ENCODE measurements around the gene CHM. TPM values are rescaled to one million over a fixed set of nuclear protein-coding genes. Genes with fewer than 3 reads are reported as not detected.
"Not testable (repeated sequence)": the region's sequence is repeated elsewhere in the genome, so short reads cannot be mapped to it uniquely, and the experiment has no call there.

Gene CHM, protein sequence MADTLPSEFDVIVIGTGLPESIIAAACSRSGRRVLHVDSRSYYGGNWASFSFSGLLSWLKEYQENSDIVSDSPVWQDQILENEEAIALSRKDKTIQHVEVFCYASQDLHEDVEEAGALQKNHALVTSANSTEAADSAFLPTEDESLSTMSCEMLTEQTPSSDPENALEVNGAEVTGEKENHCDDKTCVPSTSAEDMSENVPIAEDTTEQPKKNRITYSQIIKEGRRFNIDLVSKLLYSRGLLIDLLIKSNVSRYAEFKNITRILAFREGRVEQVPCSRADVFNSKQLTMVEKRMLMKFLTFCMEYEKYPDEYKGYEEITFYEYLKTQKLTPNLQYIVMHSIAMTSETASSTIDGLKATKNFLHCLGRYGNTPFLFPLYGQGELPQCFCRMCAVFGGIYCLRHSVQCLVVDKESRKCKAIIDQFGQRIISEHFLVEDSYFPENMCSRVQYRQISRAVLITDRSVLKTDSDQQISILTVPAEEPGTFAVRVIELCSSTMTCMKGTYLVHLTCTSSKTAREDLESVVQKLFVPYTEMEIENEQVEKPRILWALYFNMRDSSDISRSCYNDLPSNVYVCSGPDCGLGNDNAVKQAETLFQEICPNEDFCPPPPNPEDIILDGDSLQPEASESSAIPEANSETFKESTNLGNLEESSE
- 37.1 and 39.3 TPM in 2 replicates for total RNA-seq (2014; rRNA removed; shearing (Covaris generic))
- polyA plus RNA-seq (2014; cell fraction: nucleus; rRNA removed): 13.6 and 19.2 TPM in 2 replicates

DNA sequence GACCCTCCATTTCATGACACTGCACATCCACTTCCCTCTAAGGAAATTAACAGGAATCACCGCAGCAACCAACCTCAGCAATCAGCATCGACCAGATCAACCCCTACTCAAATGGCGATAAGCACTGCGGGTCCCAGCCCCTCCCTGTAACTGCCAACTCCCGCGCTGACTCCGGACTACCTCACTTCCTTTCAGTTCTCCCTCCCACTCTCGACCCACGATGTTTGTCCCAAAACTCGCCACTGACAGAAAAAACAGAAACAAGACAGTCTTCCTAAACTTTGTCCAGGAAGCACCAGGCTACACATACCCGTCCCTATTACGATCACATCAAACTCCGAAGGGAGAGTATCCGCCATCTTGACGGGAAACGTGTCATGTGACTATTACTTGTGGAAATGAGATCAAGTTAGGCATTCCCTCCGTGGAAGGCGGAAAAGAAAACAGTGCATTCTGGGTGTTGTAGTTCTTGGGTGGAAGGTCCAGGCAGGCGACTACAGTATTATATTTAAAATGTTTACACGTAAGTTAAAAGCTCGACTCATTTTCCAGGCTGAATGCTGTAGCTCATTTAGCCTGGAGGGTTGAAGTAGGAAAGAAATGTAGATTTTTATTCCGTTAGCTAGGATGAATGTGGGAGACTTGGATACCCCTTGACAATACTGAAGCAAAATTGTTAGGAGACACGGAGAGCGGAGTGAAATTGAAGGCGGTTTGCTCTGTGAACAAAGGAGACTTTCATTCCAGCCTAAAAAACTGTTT, at the start of gene CHM:
Gene CHM (minus strand): TSS at position 385 of the 762 bp plus-strand sequence. CDS start 26 bp downstream, at position 359.
- peak; percentile 79 for DNase-seq (ENCODE audit: extremely low read depth, low read depth)

DNA sequence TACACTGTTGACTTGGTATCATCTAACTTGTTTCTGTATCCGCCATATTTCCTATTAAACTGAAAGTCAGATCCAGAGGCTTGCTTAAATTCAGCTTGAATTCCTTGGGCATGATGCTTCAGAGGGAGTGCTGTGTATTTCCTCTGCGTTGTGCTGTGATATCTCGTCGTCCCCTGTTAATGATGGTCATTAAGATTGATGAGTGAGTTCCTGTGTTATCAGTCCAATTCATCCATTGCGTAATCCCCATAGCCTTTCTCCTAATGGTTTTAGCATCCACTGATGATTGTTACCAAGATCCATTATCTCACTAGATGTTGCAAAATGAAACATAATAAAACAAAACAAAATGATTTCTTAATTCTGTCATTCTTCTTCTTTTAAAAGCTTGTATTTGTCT, 31.3 kb upstream of the CHM start:
- DNase-seq (ENCODE audit: extremely low read depth, low read depth): no peak

DNA sequence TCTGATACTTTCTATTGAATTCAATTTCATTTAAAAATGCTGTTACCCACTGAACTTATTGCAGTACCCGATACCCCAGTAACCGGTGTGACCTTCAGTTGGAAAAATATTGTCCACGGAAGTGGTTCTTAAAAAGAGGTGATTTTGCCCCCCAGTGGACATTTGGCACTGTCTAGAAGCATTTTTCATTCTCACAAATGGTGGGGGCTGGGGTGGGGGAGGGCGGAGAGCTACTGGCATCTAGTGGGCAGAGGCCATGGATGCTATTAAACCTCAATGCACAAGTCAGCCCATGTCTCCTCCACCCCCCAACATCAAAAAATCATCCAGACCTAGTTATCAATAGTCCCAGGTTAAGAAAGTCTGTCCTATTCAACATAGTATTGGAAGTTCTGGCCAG, 19.6 kb upstream of the CHM start:
- no peak for DNase-seq (ENCODE audit: extremely low read depth, low read depth)

DNA sequence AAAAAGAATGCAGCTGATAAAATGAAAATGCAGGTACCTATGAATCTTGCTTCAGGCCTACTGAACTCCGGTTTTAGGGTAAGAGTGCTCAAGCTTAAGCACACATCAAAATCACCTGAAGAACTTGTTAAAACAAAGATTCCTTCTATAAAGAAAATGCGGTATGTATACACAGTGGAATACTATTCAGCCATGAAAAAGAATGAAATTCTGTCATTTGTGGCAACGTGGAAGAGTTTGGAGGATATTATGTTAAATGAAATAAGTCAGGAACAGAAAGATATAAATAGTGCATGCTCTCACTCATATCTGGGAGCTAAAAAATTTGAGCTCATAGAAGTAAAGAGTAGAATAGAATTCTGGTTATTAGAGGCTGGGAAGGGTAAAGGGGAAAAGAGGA, 14.0 kb upstream of the CHM start:
- no peak for DNase-seq (ENCODE audit: extremely low read depth, low read depth)

DNA sequence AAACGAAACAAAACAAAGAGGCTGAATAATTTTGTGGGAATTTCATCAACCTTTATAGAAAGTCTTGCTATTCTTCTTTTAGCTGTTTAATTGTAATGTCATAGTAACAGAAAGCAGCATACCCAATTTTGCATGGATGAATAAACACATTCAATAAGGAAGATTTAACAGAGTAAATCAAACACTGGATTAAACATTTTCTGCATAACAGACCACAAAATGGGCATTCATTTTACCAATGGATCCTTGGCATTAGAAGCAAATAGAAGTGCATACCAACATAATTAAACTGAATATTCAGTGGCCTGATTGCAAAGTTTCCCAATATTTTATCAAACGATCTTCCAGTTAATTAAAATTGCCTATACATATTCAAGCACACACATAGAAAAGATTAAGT, 4.4 kb upstream of the CHM start:
- DNase-seq (ENCODE audit: extremely low read depth, low read depth): no peak

DNA sequence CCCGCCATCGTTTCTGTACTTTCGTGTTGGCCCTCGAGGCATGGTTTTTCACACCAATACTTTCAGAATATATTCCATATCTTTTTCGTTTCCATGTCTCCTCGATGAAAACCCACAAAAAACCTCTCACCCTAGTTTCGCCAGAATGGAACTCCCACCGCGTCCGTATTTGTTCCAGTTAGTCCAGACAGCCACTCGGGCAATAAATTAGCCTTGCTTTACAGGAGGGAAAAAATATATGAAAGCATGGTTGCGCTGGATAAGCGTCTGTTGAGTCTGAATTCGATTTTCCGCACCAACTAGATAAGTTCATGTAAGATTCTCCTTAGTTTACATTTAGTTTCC, 550 bp upstream of the CHM start:
- no peak for DNase-seq (ENCODE audit: extremely low read depth, low read depth)

DNA sequence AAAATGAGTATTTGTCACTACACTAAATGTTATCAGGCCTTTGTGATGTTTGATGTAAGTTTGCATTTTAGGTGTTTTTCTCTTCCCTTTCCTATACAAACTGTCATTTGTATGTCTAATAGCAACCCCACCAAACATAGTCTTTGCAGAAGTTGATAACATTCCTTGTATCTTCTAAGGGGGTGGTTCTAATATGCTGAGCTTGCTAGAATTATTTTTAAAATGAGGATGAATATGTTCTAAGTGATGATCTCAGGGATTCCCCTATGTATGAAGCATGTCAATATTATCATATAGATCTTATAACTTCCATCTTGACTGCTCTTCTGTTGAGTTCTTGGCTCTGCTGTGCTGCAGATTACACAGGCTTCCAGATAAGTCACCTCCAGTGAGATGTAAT, 3.1 kb downstream of the CHM start:
- DNase-seq (ENCODE audit: extremely low read depth, low read depth): no peak

DNA sequence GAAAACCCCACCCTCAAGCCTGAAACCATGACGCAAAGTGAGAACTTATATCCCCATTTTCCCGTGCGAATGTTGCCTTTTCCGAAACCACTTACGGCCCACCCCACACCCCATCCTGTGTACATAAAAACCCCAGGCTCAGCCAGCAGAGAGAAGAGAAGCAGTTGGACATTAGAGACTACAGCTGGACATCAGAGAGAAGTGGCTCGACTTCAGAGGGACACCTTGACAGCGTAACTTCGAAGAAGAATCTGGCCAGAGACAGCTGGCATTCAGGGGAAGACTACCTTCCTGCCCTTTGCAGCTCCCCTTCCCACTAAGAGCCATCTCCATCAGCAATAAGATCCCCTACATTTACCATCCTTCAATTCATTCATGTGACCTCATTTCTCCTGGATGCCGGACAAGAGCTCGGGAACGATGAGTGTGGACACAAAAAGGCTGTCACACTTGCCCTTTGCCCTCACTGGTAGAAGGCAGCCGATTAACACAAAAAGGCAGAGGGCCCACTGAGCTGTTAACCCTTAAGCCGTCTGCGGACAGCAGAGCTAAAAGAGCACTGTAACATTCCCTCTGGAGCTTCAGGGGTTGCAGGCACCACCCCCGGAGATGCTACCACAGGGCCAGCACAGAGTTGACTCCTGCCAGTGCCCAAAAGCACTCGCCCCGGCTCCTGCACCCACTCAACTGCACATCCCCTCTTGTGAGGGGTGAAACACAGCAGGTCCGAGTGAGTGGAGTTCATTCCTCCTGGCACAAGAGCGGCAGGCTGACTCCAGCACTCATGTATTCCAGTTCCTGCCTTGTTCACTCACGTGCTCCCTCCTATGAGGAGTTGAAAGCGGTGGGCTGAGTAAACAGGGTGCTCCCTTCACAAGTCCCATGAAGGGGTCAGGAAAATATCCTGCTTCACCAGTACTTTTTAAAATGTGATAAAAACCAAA, 7.5 kb downstream of the CHM start:
- DNase-seq (ENCODE audit: extremely low read depth, low read depth): no peak

DNA sequence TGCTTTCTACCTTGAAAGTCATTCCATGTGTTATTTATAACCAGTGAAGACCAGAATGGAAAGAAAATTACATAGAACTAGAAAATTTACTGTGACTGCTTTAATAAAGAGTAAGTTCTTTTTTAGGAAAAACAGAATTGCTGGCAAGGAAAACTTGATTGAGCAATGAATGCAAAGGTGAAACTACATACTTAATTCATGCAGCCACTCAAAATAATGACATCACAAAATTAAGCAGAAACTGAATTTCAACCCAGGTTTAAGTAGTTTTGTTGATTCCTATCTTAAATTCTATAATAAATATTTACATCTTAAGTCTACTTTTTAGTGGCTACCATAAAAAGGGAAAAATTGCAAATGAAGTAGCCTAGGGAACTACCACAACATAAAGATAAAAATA, 14.0 kb downstream of the CHM start:
- no peak for DNase-seq (ENCODE audit: extremely low read depth, low read depth)

DNA sequence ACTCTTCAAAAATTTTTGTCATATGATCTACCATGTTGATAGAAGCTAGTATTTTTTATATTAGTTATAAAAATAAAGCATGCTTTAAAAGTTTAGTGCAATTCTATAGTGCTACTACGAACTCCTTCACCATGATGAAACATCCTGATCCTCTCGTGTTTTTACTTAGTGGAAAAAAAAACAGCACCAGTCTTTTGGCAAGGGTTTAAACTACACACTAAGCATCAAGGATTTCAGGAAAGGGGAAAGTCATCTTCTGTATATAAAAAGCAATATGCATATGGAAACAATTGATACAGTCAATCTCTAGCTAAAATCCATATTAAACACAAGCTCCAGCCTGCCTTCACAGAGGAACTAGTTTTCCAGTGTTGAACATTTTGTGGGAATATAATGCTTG, 18.7 kb downstream of the CHM start:
- DNase-seq (ENCODE audit: extremely low read depth, low read depth): no peak

DNA sequence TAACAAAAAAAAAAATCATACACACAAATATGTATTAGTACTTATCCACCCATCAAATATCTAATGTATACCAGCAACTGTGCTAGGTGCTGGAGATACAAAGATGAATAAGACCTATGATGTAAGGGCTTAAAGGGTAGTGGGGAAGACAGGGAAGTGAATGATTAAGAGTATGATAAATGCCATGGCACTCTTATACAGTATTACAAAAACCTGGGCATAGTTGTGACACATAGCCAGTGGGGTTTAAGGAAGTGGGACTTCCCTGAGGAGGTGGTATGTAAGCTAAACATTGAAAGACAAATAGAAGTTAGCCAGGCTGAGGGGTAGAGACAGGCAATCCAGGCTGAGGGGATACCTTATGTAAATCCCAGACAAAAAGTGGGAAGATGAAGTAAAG, 23.5 kb downstream of the CHM start:
- no peak for DNase-seq (ENCODE audit: extremely low read depth, low read depth)

DNA sequence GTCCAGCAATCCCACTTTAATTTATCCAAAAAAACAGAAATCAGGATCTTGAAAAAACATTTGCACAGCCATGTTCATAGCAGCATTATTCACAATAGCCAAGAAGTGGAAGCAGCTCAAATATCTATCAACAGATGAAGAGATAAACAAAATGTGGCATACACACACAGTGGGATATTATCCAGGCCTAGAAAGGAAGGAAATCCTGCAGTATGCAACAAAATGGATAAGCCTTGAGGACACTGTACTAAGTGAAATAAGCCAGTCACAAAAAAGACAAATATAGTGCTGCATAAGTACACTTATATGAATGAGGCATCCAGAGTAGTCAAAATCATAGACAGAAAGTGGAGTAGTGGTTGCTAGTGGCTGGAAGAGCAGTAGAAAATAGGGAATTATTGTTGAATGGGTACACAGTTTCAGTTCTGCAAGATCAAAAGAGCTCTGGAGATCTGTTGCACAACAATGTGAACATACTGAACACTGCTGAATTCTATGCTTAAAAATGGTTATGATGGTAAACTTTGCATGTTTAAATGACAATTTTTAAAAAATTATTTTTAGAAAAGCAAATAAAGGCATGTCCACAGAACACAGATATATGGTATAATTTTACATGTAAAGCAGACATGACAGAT, 25.6 kb downstream of the CHM start:
- no peak for DNase-seq (ENCODE audit: extremely low read depth, low read depth)

DNA sequence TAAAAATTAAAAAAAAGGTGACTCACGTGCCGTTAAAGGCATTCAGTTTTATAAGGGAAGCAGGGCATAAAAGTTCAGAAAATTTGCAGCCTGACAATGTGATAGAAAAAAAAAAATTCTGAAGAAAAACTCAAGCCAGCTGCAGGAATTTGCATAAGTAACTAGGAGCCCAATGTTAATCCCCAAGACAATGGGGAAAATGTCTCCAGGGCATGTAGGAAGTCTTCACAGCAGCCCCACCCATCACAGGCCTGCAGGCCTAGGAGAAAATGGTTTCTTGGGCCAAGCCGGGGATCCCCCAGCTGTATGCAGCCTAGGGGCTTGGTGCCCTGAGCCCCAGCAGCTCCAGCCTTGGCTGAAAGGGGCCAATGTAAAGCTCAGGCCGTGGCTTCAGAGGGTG, 31.2 kb downstream of the CHM start:
- no peak for DNase-seq (ENCODE audit: extremely low read depth, low read depth)

DNA sequence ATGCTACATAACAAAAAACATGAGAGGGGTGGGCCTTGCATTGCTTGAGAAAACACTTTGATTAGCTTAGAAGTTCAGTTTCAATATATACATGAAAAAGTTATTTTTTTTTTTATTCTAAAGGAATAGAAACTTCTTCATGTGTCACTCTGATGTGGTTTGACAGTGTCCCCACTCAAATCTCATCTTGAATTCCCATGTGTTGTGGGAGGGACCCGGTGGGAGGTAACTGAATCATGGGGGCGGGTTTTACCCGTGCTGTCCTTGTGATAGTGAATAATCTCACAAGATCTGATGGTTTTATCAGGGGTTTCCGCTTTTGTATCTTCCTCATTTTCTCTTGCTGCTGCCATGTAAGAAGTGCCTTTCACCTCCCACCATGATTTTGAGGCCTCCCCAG, 32.4 kb downstream of the CHM start:
- not testable (repeated sequence) for DNase-seq (ENCODE audit: extremely low read depth, low read depth)

DNA sequence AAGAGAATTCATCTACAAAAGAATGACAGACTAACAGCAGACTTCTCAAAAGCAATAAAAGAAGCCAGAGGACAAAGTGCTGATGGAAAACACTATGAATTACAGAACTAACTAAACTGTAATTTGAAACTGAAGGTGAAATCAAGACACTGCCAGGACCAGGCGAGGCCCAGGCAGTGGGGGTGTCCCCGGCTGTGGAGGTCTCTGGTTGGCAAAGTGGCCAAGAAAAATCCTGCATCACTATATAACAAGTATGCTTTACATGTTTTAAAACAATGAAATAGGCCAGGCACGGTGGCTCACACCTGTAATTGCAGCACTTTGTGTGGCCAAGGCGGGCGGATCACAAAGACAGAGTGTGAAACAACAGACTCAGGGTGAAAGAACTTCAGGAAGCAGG, 32.9 kb downstream of the CHM start:
- no peak for DNase-seq (ENCODE audit: extremely low read depth, low read depth)

DNA sequence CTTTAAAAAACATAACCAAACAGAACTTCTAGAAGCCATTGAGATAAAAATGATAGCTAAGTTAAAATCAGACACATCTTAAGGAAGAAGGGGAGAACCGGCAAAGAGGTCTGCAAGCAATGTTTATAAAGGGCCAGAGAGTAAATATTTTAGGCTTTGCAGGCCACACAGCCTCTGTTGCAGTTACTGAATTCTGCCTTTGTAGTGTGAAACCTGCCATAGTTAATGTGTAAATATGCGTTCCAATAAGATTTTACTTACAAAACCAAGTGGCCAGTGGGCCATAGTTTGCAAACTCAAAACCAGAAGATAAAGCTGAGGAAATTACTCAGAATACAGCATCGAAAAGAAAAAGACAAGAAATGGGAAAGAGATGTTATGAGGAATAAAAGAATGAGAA, 33.6 kb downstream of the CHM start:
- no peak for DNase-seq (ENCODE audit: extremely low read depth, low read depth)

DNA sequence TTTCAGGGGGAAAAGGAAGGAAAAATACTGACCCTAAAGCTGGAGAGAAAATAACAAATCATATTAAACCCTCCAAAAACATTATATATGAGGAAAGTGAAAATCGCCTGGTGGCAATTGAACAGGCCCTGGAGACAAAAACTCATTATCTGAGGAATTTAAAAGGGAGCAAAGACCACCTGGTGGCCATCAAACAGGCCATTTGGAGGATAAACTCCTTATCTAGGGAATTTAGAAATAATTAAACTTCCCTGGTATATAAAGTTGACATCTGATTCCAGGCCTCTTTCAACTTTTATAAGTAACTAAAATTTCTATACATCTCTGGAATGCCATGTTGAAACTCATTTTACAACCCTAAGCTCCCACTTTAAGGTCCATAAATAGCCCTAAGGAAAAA, 35.2 kb downstream of the CHM start:
- DNase-seq (ENCODE audit: extremely low read depth, low read depth): no peak

DNA sequence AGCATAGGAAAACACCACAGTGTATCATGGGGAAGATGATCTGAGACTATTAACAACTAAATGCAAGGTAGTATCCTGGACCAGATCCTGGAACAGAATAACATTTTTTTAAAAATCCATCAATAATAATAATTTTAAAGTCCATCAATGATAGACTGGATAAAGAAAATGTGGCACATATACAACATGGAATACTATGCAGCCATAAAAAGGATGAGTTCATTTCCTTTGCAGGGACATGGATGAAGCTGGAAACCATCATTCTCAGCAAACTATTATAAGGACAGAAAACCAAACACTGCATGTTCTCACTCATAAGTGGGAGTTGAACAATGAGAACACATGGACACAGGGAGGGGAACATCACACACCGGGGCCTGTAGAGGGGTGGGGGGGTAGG, 37.6 kb downstream of the CHM start:
- not testable (repeated sequence) for DNase-seq (ENCODE audit: extremely low read depth, low read depth)

DNA sequence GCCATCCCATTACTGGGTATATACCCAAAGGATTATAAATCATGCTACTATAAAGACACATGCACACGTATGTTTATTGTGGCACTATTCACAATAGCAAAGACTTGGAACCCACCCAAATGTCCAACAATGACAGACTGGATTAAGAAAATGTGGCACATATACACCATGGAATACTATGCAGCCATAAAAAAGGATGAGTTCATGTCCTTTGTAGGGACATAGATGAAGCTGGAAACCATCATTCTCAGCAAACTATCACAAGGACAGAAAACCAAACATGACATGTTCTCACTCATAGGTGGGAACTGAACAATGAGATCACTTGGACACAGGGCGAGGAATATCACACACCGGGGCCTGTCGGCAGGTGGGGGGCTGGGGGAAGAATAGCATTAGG, 39.5 kb downstream of the CHM start:
- DNase-seq (ENCODE audit: extremely low read depth, low read depth): not testable (repeated sequence)

All from NCI-H460 (cell line).